H1 (cell line): ENCODE data around the gene TMEM50A. TPM values are rescaled to one million over a fixed set of nuclear protein-coding genes. Genes with fewer than 3 reads are reported as not detected.
"Not testable (repeated sequence)": the region's sequence is repeated elsewhere in the genome, so short reads cannot be mapped to it uniquely, and the experiment has no call there.

Source experiments
- CTCF ChIA-PET: fragments of 300-600 bp; sonication (Branson Sonifier 250); formaldehyde crosslinking; loops from one replicate; lab custom pipeline; 2021; ENCODE audit not compliant: partially characterized antibody; lab: Charles Lee
- POLR2A ChIA-PET: fragments of 300-600 bp; sonication (Branson Sonifier 250); formaldehyde crosslinking; loops from one replicate; lab custom pipeline; 2021; ENCODE audit warnings: inconsistent platforms; ENCODE audit not compliant: partially characterized antibody; lab: Charles Lee
- DNase-seq, 2 experiments: peaks; one replicate each; pipeline versions ENCODE4 v3.0.0 to v3.0.0-alpha.2; 2010 to 2022; ENCODE audit warnings: low spot score in 2 of 2, low read depth in 1 of 2, mixed read lengths in 1 of 2
- FAIRE-seq: peaks from 2 replicates; lab custom pipeline; 2011; peaks lifted over from hg19 to GRCh38; lab: Jason Lieb, UNC
- H2AFZ ChIP-seq: 2 replicates; pipeline ENCODE4 v1.8.1; 2012; ENCODE audit warnings: low read length, inconsistent platforms
- H2AK5ac ChIP-seq: 2 replicates; pipeline ENCODE4 v1.6.1; 2013; ENCODE audit warnings: low read depth, low read length
- H2BK120ac ChIP-seq: replicated peaks from 2 replicates; pipeline ENCODE3; 2013; ENCODE audit warnings: low read depth, low read length, inconsistent platforms
- H2BK12ac ChIP-seq: 2 replicates; pipeline ENCODE4 v1.6.1; 2013; ENCODE audit warnings: low read depth, low read length
- H2BK15ac ChIP-seq: 2 replicates; pipeline ENCODE4 v1.6.1; 2013; ENCODE audit warnings: low read length
- H2BK20ac ChIP-seq: 2 replicates; pipeline ENCODE4 v1.6.1; 2013; ENCODE audit warnings: low read length
- H2BK5ac ChIP-seq: 2 replicates; pipeline ENCODE4 v1.6.1; 2013; ENCODE audit warnings: low read depth, low read length
- H3K14ac ChIP-seq: 2 replicates; pipeline ENCODE4 v1.6.1; 2013; ENCODE audit warnings: inconsistent platforms; ENCODE audit not compliant: insufficient read length
- H3K18ac ChIP-seq: 2 replicates; pipeline ENCODE4 v1.6.1; 2013; ENCODE audit warnings: low read length; ENCODE audit errors: extremely low read depth
- H3K23ac ChIP-seq: 2 replicates; pipeline ENCODE4 v1.6.1; 2013; ENCODE audit warnings: inconsistent platforms; ENCODE audit not compliant: insufficient read length
- H3K23me2 ChIP-seq: 2 replicates; pipeline ENCODE4 v1.6.1; 2013; ENCODE audit warnings: low read depth, low read length
- H3K27ac ChIP-seq: 2 replicates; pipeline ENCODE4 v1.6.1; 2011; ENCODE audit warnings: low read depth, low read length, inconsistent platforms
- H3K27me3 ChIP-seq, 4 experiments: replicated peaks in 1 of 4; 1 replicate in 1 of 4; 2 replicates in 3 of 4; pipeline versions ENCODE4 v1.6.1 to v1.8.1; 2011 to 2013; ENCODE audit warnings: low read length in 3 of 4, mild to moderate bottlenecking in 3 of 4, inconsistent platforms in 2 of 4, mixed read lengths in 2 of 4, moderate library complexity in 1 of 4; ENCODE audit not compliant: control insufficient read depth in 3 of 4, insufficient read depth in 3 of 4; ENCODE audit errors: extremely low read depth in 1 of 4
- H3K36me3 ChIP-seq, 4 experiments: 2 replicates each; pipeline versions ENCODE4 v1.6.1 to v1.8.1; 2011 to 2013; ENCODE audit warnings: mild to moderate bottlenecking in 4 of 4, low read length in 3 of 4, moderate library complexity in 2 of 4, control low read depth in 1 of 4, inconsistent platforms in 1 of 4; ENCODE audit not compliant: insufficient read depth in 4 of 4, control insufficient read depth in 2 of 4
- H3K4ac ChIP-seq: replicated peaks from 2 replicates; pipeline ENCODE3; 2013; ENCODE audit warnings: low read length, low read depth, mixed read lengths, inconsistent platforms; ENCODE audit not compliant: insufficient read length
- H3K4me1 ChIP-seq, 4 experiments: replicated peaks in 1 of 4; 1 replicate in 1 of 4; 2 replicates in 3 of 4; pipeline versions ENCODE4 v1.6.1 to v1.8.1; 2011 to 2013; ENCODE audit warnings: low read length in 3 of 4, inconsistent platforms in 2 of 4, mixed read lengths in 1 of 4; ENCODE audit not compliant: insufficient read depth in 4 of 4, control insufficient read depth in 3 of 4
- H3K4me2 ChIP-seq, 2 experiments: 2 replicates each; pipeline versions ENCODE4 v1.6.1 to v1.8.1; 2011 to 2013; ENCODE audit warnings: low read depth in 2 of 2, low read length in 2 of 2, control low read depth in 1 of 2, inconsistent platforms in 1 of 2, mild to moderate bottlenecking in 1 of 2; ENCODE audit not compliant: insufficient read depth in 1 of 2
- H3K4me3 ChIP-seq, 4 experiments: fragments of 200-600, 300-600 bp in 1 of 4; sonication (generic), shearing (Covaris generic), sonication (Bioruptor Twin) in 1 of 4; 2 replicates each; pipeline versions ENCODE4 v1.5.1 to v1.8.1; 2011 to 2016; ENCODE audit warnings: low read length in 4 of 4, low read depth in 3 of 4, control low read depth in 2 of 4, inconsistent platforms in 2 of 4, mild to moderate bottlenecking in 2 of 4, mixed read lengths in 1 of 4, moderate library complexity in 1 of 4; ENCODE audit not compliant: insufficient read depth in 2 of 4; ENCODE audit errors: extremely low read depth in 1 of 4
- H3K56ac ChIP-seq: replicated peaks from 2 replicates; pipeline ENCODE3; 2013; ENCODE audit warnings: low read depth, mild to moderate bottlenecking, mixed read lengths, low read length, inconsistent platforms; ENCODE audit not compliant: insufficient read length
- H3K79me1 ChIP-seq: 2 replicates; pipeline ENCODE4 v1.6.1; 2013; ENCODE audit warnings: low read depth, low read length, control low read depth
- H3K79me2 ChIP-seq, 2 experiments: 2 replicates each; pipeline versions ENCODE4 v1.6.1 to v1.8.1; 2012 to 2013; ENCODE audit warnings: low read length in 2 of 2, mild to moderate bottlenecking in 2 of 2, inconsistent platforms in 1 of 2; ENCODE audit not compliant: insufficient read depth in 2 of 2, control insufficient read depth in 1 of 2
- H3K9ac ChIP-seq, 4 experiments: replicated peaks in 1 of 4; 1 replicate in 1 of 4; 2 replicates in 3 of 4; pipeline versions ENCODE4 v1.6.1 to v1.8.1; 2011 to 2013; ENCODE audit warnings: low read depth in 3 of 4, low read length in 3 of 4, control low read depth in 2 of 4, mild to moderate bottlenecking in 2 of 4, moderate library complexity in 2 of 4, inconsistent platforms in 1 of 4; ENCODE audit errors: extremely low read depth in 1 of 4
- H3K9me3 ChIP-seq, 2 experiments: 2 replicates each; pipeline versions ENCODE4 v1.6.1 to v1.8.1; 2012 to 2013; ENCODE audit warnings: mild to moderate bottlenecking in 2 of 2, moderate library complexity in 2 of 2, control low read depth in 1 of 2, inconsistent platforms in 1 of 2, low read depth in 1 of 2, low read length in 1 of 2, mixed read lengths in 1 of 2; ENCODE audit not compliant: insufficient read depth in 2 of 2
- H4K20me1 ChIP-seq, 2 experiments: replicated peaks in 1 of 2; 2 replicates each; pipeline versions ENCODE3 to v1.8.1; 2011 to 2013; ENCODE audit warnings: inconsistent platforms in 2 of 2, low read length in 2 of 2, mild to moderate bottlenecking in 1 of 2; ENCODE audit not compliant: insufficient read depth in 2 of 2, control insufficient read depth in 1 of 2
- H4K5ac ChIP-seq: 2 replicates; pipeline ENCODE4 v1.6.1; 2013; ENCODE audit warnings: low read length, low read depth, mixed read lengths, inconsistent platforms; ENCODE audit not compliant: insufficient read length
- H4K8ac ChIP-seq: 2 replicates; pipeline ENCODE4 v1.8.0; 2013; ENCODE audit warnings: mild to moderate bottlenecking, moderate library complexity, low read length, inconsistent platforms; ENCODE audit not compliant: insufficient read depth; ENCODE audit errors: extremely low read depth
- H4K91ac ChIP-seq: replicated peaks from 2 replicates; pipeline ENCODE3; 2013; ENCODE audit warnings: low read length, mixed read lengths, inconsistent platforms; ENCODE audit not compliant: insufficient read length
- WGBS, 2 experiments: shearing (Covaris generic) in 1 of 2; methylation state at CpG; one replicate each; pipeline versions ENCODE4 v1.1.6 to v1.1.7; 2013 to 2015; ENCODE audit warnings: low lambda C conversion rate in 2 of 2, mixed read lengths in 2 of 2, inconsistent platforms in 1 of 2, low coverage in 1 of 2, missing lambda C conversion rate in 1 of 2; ENCODE audit not compliant: insufficient replicate concordance in 2 of 2, insufficient coverage in 1 of 2, insufficient read length in 1 of 2; ENCODE audit errors: extremely low coverage in 1 of 2, missing lambda C conversion rate in 1 of 2; 5-methylcytosine and 5-hydroxymethylcytosine counted together
- polyA plus RNA-seq, 7 experiments: library from polyadenylated mRNA; depleted of rRNA in 3 of 7; stranded (reverse) in 5 of 7; unstranded in 2 of 7; fragments of >200 nt in 5 of 7; fragments of 200-250 nt in 2 of 7; gene quantifications; 1 replicate in 5 of 7; 2 replicates in 1 of 7; 4 replicates in 1 of 7; pipeline versions ENCODE4 v1.2.1 to v1.2.3, GENCODE V29; 2011 to 2013; ENCODE audit warnings: missing spikeins in 2 of 7, mixed read lengths in 2 of 7
- total RNA-seq: library from RNA; stranded (reverse); fragmentation: NEBNext Ultra II Directional; extraction: Animal tissue kit (Norgen Biotek cat#: 25700); gene quantifications from 2 replicates; pipeline ENCODE4 v1.2.1, GENCODE V29; 2021

The TMEM50A gene
- total and polyA plus RNA-seq, 2 of the 8 experiments (the other 6 are each of a cell fraction or from before 2014, with no cell fraction given) = 98.6 to 111 TPM

GRCh38 chr1:25308168-25308567, 30.0 kb upstream of the TMEM50A start:
- H2AK5ac ChIP-seq, H2BK20ac ChIP-seq, H2BK5ac ChIP-seq, POLR2A ChIA-PET, H2AFZ ChIP-seq, H3K4ac ChIP-seq, H3K23ac ChIP-seq, H3K23me2 ChIP-seq, H3K79me2 ChIP-seq, H3K4me3 ChIP-seq, FAIRE-seq, H3K56ac ChIP-seq, H3K36me3 ChIP-seq, H3K27me3 ChIP-seq, H4K20me1 ChIP-seq, H3K4me2 ChIP-seq, H3K4me1 ChIP-seq, H4K8ac ChIP-seq, H4K5ac ChIP-seq, H2BK12ac ChIP-seq, H2BK120ac ChIP-seq, H3K18ac ChIP-seq, CTCF ChIA-PET, DNase-seq, H2BK15ac ChIP-seq, H3K9me3 ChIP-seq, H3K9ac ChIP-seq, H3K27ac ChIP-seq, H3K14ac ChIP-seq, H4K91ac ChIP-seq, H3K79me1 ChIP-seq: not testable (repeated sequence)
- WGBS, 2 experiments = no CpG with 5 or more reads among the region's 1 CpG

- H2BK20ac ChIP-seq, H4K20me1 ChIP-seq, H3K79me2 ChIP-seq, H3K9ac ChIP-seq, H3K27ac ChIP-seq, H2BK15ac ChIP-seq, H3K18ac ChIP-seq, H3K4me3 ChIP-seq, H3K4me1 ChIP-seq, FAIRE-seq, H2BK120ac ChIP-seq, H4K91ac ChIP-seq, H3K23me2 ChIP-seq, H4K8ac ChIP-seq, H4K5ac ChIP-seq, H2AK5ac ChIP-seq, H2AFZ ChIP-seq, CTCF ChIA-PET, H3K79me1 ChIP-seq, H3K27me3 ChIP-seq, H3K4ac ChIP-seq, H3K23ac ChIP-seq, DNase-seq, H3K14ac ChIP-seq, H2BK5ac ChIP-seq, H2BK12ac ChIP-seq, H3K36me3 ChIP-seq, H3K9me3 ChIP-seq, H3K56ac ChIP-seq, H3K4me2 ChIP-seq, POLR2A ChIA-PET: not testable (repeated sequence)
- WGBS, 2 experiments = 80% methylated on average over 1 of the region's 1 CpG; no CpG with 5 or more reads in 1 of the 2 experiments
Observed at GRCh38 chr1:25309085-25309484, 29.0 kb upstream of the TMEM50A start.
